PC-3 (cell line): ENCODE data around the gene MTMR1. TPM values are rescaled to one million over a fixed set of nuclear protein-coding genes. Genes with fewer than 3 reads are reported as not detected.

Experiments
- ATAC-seq: fragments of 200-7000 bp; cut with Tn5 transposase; 2 replicates; pipeline ENCODE4 v1.9.1; 2020; ENCODE audit warnings: mild to moderate bottlenecking, moderate library complexity
- BruUV-seq: library from RNA; stranded (reverse); fragments of 400-500 nt; replicated peaks from 2 replicates; lab custom pipeline; 2021; lab: Mats Ljungman, UMichigan
- CTCF ChIA-PET: fragments of 300-600 bp; sonication (Branson Sonifier 250); formaldehyde crosslinking; loops from one replicate; lab custom pipeline; 2022; ENCODE audit warnings: antibody characterized with exemption; lab: Charles Lee
- POLR2A ChIA-PET: fragments of 300-600 bp; sonication (Branson Sonifier 250); formaldehyde crosslinking; loops from one replicate; lab custom pipeline; 2022; ENCODE audit warnings: antibody characterized with exemption; ENCODE audit not compliant: unreplicated experiment; lab: Charles Lee
- DNase-seq: peaks from one replicate; pipeline ENCODE4 v3.0.0-alpha.2; 2015
- H2AFZ ChIP-seq: fragments of 300-600 bp; sonication (generic); 2 replicates; pipeline ENCODE4 v1.6.0; 2016; ENCODE audit warnings: antibody characterized with exemption, low read length
- H3F3A ChIP-seq: fragments of 300-600 bp; sonication (generic); one replicate; pipeline ENCODE4 v1.6.0; 2017; ENCODE audit warnings: antibody characterized with exemption, low read length, control low read depth, mild to moderate bottlenecking; ENCODE audit not compliant: unreplicated experiment
- H3K27ac ChIP-seq: fragments of 300-600 bp; sonication (generic); 2 replicates; pipeline ENCODE4 v1.5.1; 2016; ENCODE audit warnings: mild to moderate bottlenecking, low read length
- H3K27me3 ChIP-seq: fragments of 300-600 bp; sonication (generic); 2 replicates; pipeline ENCODE4 v1.6.1; 2016; ENCODE audit warnings: low read length, mixed read lengths
- H3K36me3 ChIP-seq: fragments of 300-600 bp; sonication (generic); 2 replicates; pipeline ENCODE4 v1.6.1; 2016; ENCODE audit warnings: low read depth, mixed run types, low read length, mixed read lengths
- H3K4me1 ChIP-seq: fragments of 300-600 bp; sonication (generic); 2 replicates; pipeline ENCODE4 v1.5.1; 2016; ENCODE audit warnings: low read length; ENCODE audit not compliant: insufficient read depth
- H3K4me2 ChIP-seq: fragments of 300-600 bp; sonication (generic); 2 replicates; pipeline ENCODE4 v1.6.0; 2016; ENCODE audit warnings: low read length
- H3K4me3 ChIP-seq: fragments of 300-600 bp; sonication (generic); 2 replicates; pipeline ENCODE4 v1.5.1; 2016; ENCODE audit warnings: mild to moderate bottlenecking, low read length, mixed read lengths
- H3K79me2 ChIP-seq: fragments of 300-600 bp; sonication (generic); 2 replicates; pipeline ENCODE4 v1.6.1; 2017; ENCODE audit warnings: low read length, mixed read lengths
- H3K9ac ChIP-seq: fragments of 300-600 bp; sonication (generic); 2 replicates; pipeline ENCODE4 v1.6.0; 2016; ENCODE audit warnings: mild to moderate bottlenecking, low read length
- H3K9me2 ChIP-seq: fragments of 300-600 bp; sonication (generic); replicated peaks from 2 replicates; pipeline ENCODE4 v1.6.1; 2016; ENCODE audit warnings: mixed run types, low read length, mixed read lengths
- H3K9me3 ChIP-seq: fragments of 300-600 bp; sonication (generic); 2 replicates; pipeline ENCODE4 v1.6.1; 2016; ENCODE audit warnings: low read length, mixed read lengths
- H4K20me1 ChIP-seq: fragments of 300-600 bp; sonication (generic); 2 replicates; pipeline ENCODE4 v1.6.1; 2016; ENCODE audit warnings: low read length, mixed read lengths
- CTCF ChIP-seq: fragments of 300-600 bp; sonication (generic); conservative IDR thresholded peaks from 2 replicates; pipeline ENCODE4 v1.5.1; 2017; ENCODE audit warnings: antibody characterized with exemption, low read depth, mild to moderate bottlenecking, low read length
- EZH2 ChIP-seq: fragments of 300-600 bp; sonication (generic); IDR thresholded peaks from one replicate; pipeline ENCODE4 v1.6.1; 2017; ENCODE audit warnings: antibody characterized with exemption, mild to moderate bottlenecking, low read length; ENCODE audit not compliant: unreplicated experiment
- EZH2phosphoT487 ChIP-seq: fragments of 300-600 bp; sonication (generic); IDR thresholded peaks from 2 replicates; pipeline ENCODE4 v1.6.1; 2018; ENCODE audit warnings: mild to moderate bottlenecking, antibody characterized with exemption, low read length, borderline replicate concordance
- intact Hi-C: fragments of 100-400 bp; cut with micrococcal nuclease; formaldehyde crosslinking; loops from 2 replicates; pipeline ENCODE4 v1.9.0; 2023
- total RNA-seq: library from RNA; depleted of rRNA; stranded (reverse); fragments of >200 nt; gene quantifications from 2 replicates; pipeline ENCODE4 v1.2.3, GENCODE V29; 2014

The MTMR1 gene
- total RNA-seq, 1 experiment from 2014 or later, result 31.8 TPM

- peaks cover 23% of the 10 kb centered on the region for H3K79me2 ChIP-seq
- peak; percentile 32 for ATAC-seq
- POLR2A ChIA-PET, result interaction anchor here (0.6 kb wide), 1 partner anchor 751 kb away, joined by 3 read pairs; no protein-coding TSS in a partner anchor
Observed at GRCh38 chrX:150690126-150690525, 3.1 kb upstream of the MTMR1 start.

GRCh38 chrX:150692296-150692695 lies 900 bp upstream of the MTMR1 start:
- Histone ChIP-seq H3K36me3 (peaks cover 16% of the 10 kb centered on the region; the same call in 1 of the 2 replicates), H3K9ac (peak overlapping the region; percentile 76; the same call in 1 of the 2 replicates), H2AFZ (peak overlapping the region; percentile 90), H3K4me1 (peaks cover 47% of the 10 kb centered on the region), H3K27ac (no peak overlapping the region; the same call in 1 of the 2 replicates), H3K9me3 (peaks cover 13% of the 10 kb centered on the region), H3K79me2 (peaks cover 44% of the 10 kb centered on the region), H3K27me3 (no peaks in the 10 kb centered on the region), H4K20me1 (no peaks in the 10 kb centered on the region), H3F3A (peaks cover 9% of the 10 kb centered on the region), H3K4me3 (peak overlapping the region; percentile 72), H3K4me2 (peak overlapping the region; percentile 91), H3K9me2 (no peaks in the 10 kb centered on the region)
- DNase-seq (no peak), ATAC-seq (no peak)
- TF ChIP-seq CTCF (no peak), EZH2phosphoT487 (no peak), EZH2 (no peak)
- ChIA-PET CTCF (no interaction called here), POLR2A (no interaction called here)
- TSS peak; percentile 43 for BruUV-seq
- intact Hi-C loops, result no loop called here

More at GRCh38 chrX:150690126-150690525, 3.1 kb upstream of the MTMR1 start:
- Histone ChIP-seq H3K9me3 (peaks cover 13% of the 10 kb centered on the region), H3K27ac (peak overlapping the region; percentile 92), H4K20me1 (no peaks in the 10 kb centered on the region), H3K27me3 (no peaks in the 10 kb centered on the region), H2AFZ (no peak overlapping the region), H3K4me1 (peaks cover 38% of the 10 kb centered on the region), H3K9ac (peak overlapping the region; percentile 48; the same call in 1 of the 2 replicates), H3K9me2 (no peaks in the 10 kb centered on the region), H3K4me2 (peak overlapping the region; percentile 61), H3K36me3 (peaks cover 16% of the 10 kb centered on the region; the same call in 1 of the 2 replicates), H3F3A (peaks cover 9% of the 10 kb centered on the region), H3K4me3 (peak overlapping the region; percentile 46; the same call in 1 of the 2 replicates)
- TF ChIP-seq EZH2phosphoT487 (no peak), CTCF (no peak), EZH2 (no peak)
- CTCF ChIA-PET, result interaction anchor here (0.5 kb wide), 1 partner anchor 31 kb away, joined by 3 read pairs; no protein-coding TSS in a partner anchor
- DNase-seq, result peak; percentile 95
- intact Hi-C loops, result no loop called here
- BruUV-seq, result no TSS peak
